ENCODE measurements around the gene PTPRH. TPM values are rescaled to one million over a fixed set of nuclear protein-coding genes. Genes with fewer than 3 reads are reported as not detected.
A peak's percentile ranks its signal among the peaks of the same experiment; 100 is the strongest.

Gene PTPRH
- total RNA-seq, 2 experiments from 2014 or later = not detected

DNA sequence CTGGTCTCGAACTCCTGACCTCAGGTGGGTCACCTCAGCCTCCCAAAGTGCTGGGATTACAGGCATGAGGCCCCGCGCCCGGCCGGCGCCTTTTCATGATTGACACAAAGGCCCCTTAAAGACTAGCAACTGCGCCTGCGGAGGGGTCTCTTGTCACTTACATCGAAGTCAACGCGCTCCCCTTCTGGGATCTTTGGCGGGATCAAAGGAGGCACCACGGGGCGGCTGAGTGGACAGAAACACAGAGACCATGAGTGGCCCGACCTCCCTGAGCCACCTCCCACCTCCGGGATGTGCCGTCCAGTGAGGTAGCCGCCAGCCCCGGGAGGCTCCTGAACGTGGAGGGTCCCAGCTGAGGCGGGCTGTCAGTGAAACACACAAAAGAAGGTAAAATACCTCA is 67.6 kb downstream of the PTPRH start:
- H3K27ac Mint-ChIP-seq = no peak overlapping the region
- CTCF ChIA-PET = interaction anchor here (0.6 to 4.3 kb wide), 22 partner anchors 10 to 563 kb away, joined by 3 to 70 read pairs (median 4); partner anchors contain the start of genes UBE2S and ZNF628
- POLR2A ChIA-PET = no interaction called here
- no peak for DNase-seq
- peaks cover 3% of the 10 kb centered on the region for H3K4me1 Mint-ChIP-seq (ENCODE audit: low read depth)
- intact Hi-C loops (cut with micrococcal nuclease) = loop anchor here (5.0 kb wide), 1 partner anchor 361 kb away; no protein-coding TSS in a partner anchor
- no peaks in the 10 kb centered on the region for H3K9me3 Mint-ChIP-seq
- H3K27me3 Mint-ChIP-seq = peaks cover 45% of the 10 kb centered on the region
- no peaks in the 10 kb centered on the region for H3K36me3 Mint-ChIP-seq
- no peak overlapping the region for H3K4me3 Mint-ChIP-seq

GRCh38 chr19:55137915-55138314 is 71.4 kb downstream of the PTPRH start:
- peaks cover 32% of the 10 kb centered on the region for H3K27me3 Mint-ChIP-seq
- intact Hi-C loops (cut with micrococcal nuclease) = no loop called here
- peaks cover 3% of the 10 kb centered on the region for H3K4me1 Mint-ChIP-seq (ENCODE audit: low read depth)
- H3K4me3 Mint-ChIP-seq = no peak overlapping the region
- DNase-seq = no peak
- no peaks in the 10 kb centered on the region for H3K36me3 Mint-ChIP-seq
- POLR2A ChIA-PET = no interaction called here
- CTCF ChIA-PET = interaction anchor here (0.7 kb wide), 1 partner anchor 12 kb away, joined by 3 read pairs; no protein-coding TSS in a partner anchor
- no peaks in the 10 kb centered on the region for H3K9me3 Mint-ChIP-seq
- H3K27ac Mint-ChIP-seq = no peak overlapping the region

DNA sequence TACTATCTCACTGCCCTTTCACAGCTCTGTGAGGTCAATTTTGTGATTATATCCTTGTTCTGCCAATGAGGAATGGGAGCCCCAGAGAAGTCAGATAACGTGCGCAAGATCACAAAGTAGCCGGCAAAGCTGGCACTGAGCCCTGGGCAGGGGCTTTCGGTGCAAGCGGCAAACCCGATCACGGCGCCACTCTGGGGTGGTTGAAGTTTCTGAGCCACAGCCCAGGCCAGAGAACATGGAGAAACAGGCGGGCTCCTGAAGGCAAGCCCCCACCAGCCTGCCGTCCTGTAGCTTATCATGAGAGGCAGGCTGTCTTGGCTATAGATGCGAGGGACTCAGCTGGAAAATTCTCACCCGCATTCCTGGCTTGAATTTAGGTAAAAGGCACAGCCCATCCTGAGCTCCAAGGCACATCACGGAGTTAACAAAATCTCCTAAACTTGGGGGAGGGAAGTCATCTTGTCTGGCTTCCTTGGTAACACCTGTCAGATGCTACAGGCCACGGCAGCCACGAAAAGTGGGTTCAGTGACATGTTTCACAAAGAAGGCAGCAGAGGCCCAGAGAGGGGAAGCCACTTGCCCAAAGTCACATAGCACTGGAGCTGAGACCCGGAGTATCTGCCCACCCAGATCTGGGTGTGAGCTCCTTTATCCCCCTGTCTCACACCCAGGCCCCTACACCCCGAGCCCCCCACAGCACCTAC is 72.8 kb downstream of the PTPRH start:
- intact Hi-C loops (cut with micrococcal nuclease) = no loop called here
- ChIA-PET CTCF (interaction anchor here (1.0 kb wide), 1 partner anchor 48 kb away, joined by 4 read pairs; no protein-coding TSS in a partner anchor), POLR2A (no interaction called here)
- Mint-ChIP-seq H3K4me1 (ENCODE audit: low read depth) (peaks cover 3% of the 10 kb centered on the region), H3K9me3 (no peaks in the 10 kb centered on the region), H3K27ac (no peak overlapping the region), H3K36me3 (no peaks in the 10 kb centered on the region), H3K27me3 (peaks cover 34% of the 10 kb centered on the region), H3K4me3 (no peak overlapping the region)
- DNase-seq = no peak

GRCh38 chr19:55134736-55135135 is 74.6 kb downstream of the PTPRH start:
- no peaks in the 10 kb centered on the region for H3K4me1 Mint-ChIP-seq (ENCODE audit: low read depth)
- CTCF ChIA-PET = interaction anchor here (1.2 kb wide), 1 partner anchor 17 kb away, joined by 3 read pairs; the partner anchor contains the start of gene PPP1R12C
- DNase-seq = no peak
- no peak overlapping the region for H3K27ac Mint-ChIP-seq
- no peaks in the 10 kb centered on the region for H3K9me3 Mint-ChIP-seq
- H3K4me3 Mint-ChIP-seq = no peak overlapping the region
- no peaks in the 10 kb centered on the region for H3K36me3 Mint-ChIP-seq
- POLR2A ChIA-PET = no interaction called here
- peaks cover 36% of the 10 kb centered on the region for H3K27me3 Mint-ChIP-seq
- intact Hi-C loops (cut with micrococcal nuclease) = no loop called here

DNA sequence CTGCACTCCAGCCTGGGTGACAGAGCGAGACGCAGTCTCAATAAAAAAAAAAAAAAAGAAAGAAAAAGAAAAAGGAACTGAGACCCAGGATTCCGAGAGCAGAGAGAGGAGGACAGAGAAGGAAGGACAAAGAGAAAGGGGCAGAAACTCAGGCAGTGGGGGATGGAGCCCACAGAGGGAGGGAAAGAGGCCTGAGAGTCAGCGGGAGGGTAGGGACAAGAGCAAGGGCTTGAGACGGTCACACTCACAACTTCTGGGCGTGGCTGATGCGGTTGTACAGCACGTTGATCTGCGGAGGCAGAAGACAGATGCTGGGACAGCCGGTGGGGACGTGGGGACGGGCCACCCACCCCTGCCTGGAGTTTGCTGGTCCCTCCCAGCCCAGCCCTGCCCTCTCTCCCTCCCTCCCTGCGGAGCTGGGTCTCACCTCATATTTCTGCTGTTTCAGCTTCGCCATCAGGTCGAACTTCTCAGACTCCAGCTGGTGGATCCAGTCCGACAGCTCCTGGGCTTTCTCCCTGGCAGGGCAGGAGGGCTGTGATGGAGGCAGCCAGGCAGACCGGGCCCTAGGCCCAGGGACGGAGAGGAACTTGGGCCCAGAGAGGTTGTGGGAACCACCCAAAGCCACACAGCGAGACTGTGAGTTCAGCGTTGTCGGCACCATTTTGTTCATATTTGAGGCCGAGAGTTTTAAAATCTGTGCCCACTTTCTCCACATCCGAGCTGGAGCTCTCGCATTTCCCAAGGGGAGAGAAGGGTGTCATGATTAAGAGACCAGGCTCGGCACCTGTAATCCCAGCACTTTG is 75.5 kb downstream of the PTPRH start:
- H3K9me3 Mint-ChIP-seq = no peaks in the 10 kb centered on the region
- POLR2A ChIA-PET = no interaction called here

GRCh38 chr19:55132453-55133129 is 76.7 kb downstream of the PTPRH start:
- Mint-ChIP-seq H3K9me3 (no peaks in the 10 kb centered on the region), H3K27me3 (peaks cover 34% of the 10 kb centered on the region), H3K36me3 (no peaks in the 10 kb centered on the region), H3K27ac (no peak overlapping the region), H3K4me3 (no peak overlapping the region), H3K4me1 (ENCODE audit: low read depth) (no peaks in the 10 kb centered on the region)
- peak; percentile 20 for DNase-seq
- intact Hi-C loops (cut with micrococcal nuclease) = no loop called here
- POLR2A ChIA-PET = no interaction called here
- CTCF ChIA-PET = interaction anchor here (1.3 to 1.6 kb wide), 2 partner anchors 44 to 371 kb away, joined by 3 to 6 read pairs; no protein-coding TSS in a partner anchor

More for the DNA sequence above, 75.5 kb downstream of the PTPRH start:
- no peaks in the 10 kb centered on the region for H3K4me1 Mint-ChIP-seq (ENCODE audit: low read depth)
- no peaks in the 10 kb centered on the region for H3K36me3 Mint-ChIP-seq
- intact Hi-C loops (cut with micrococcal nuclease) = no loop called here
- no peak overlapping the region for H3K4me3 Mint-ChIP-seq
- H3K27me3 Mint-ChIP-seq = peaks cover 35% of the 10 kb centered on the region
- no peak for DNase-seq
- H3K27ac Mint-ChIP-seq = no peak overlapping the region
- CTCF ChIA-PET = interaction anchor here (1.2 to 1.6 kb wide), 2 partner anchors 16 to 46 kb away, joined by 3 to 6 read pairs; partner anchors contain the start of gene PPP1R12C

- ChIA-PET POLR2A (no interaction called here), CTCF (no interaction called here)
- Mint-ChIP-seq H3K9me3 (no peaks in the 10 kb centered on the region), H3K27me3 (peaks cover 37% of the 10 kb centered on the region), H3K27ac (no peak overlapping the region), H3K4me1 (ENCODE audit: low read depth) (no peaks in the 10 kb centered on the region), H3K4me3 (no peak overlapping the region), H3K36me3 (no peaks in the 10 kb centered on the region)
- DNase-seq = no peak
- intact Hi-C loops (cut with micrococcal nuclease) = no loop called here
These were observed 77.9 kb downstream of the PTPRH start for GRCh38 chr19:55131421-55131820.

Small RNA genes within 50 kb of the gene (microRNA-seq; reads per million reads assigned to microRNA genes)
- gene MIR6802 (ENCODE audit: borderline microRNAs expressed, borderline number of aligned reads, borderline replicate concordance) (2.4 reads per million), gene MIR6803 (ENCODE audit: borderline microRNAs expressed, borderline number of aligned reads, borderline replicate concordance) (6.7 reads per million, percentile 25 among the genes with 10 or more reads in this experiment), gene MIR6804 (ENCODE audit: borderline microRNAs expressed, borderline number of aligned reads, borderline replicate concordance) (1.6 reads per million)

Other genes starting within 250 kb of the PTPRH start
- 10 to 100 TPM in 1 of 2 experiments, 1 to 10 TPM in 1; 8.1 to 10.3 TPM for gene NLRP2, start 243.1 kb downstream of the PTPRH start, total RNA-seq
- not detected for gene GP6, start 171.2 kb downstream of the PTPRH start, total RNA-seq
- gene RDH13, start 146.4 kb downstream of the PTPRH start, total RNA-seq = 10 to 100 TPM; 11.0 to 12.8 TPM
- gene EPS8L1, start 133.6 kb downstream of the PTPRH start, total RNA-seq = 1 to 10 TPM; 2.2 to 2.7 TPM
- 10 to 100 TPM; 62.7 to 73.2 TPM for gene PPP1R12C, start 91.9 kb downstream of the PTPRH start, total RNA-seq
- not detected for gene TNNT1, start 60.3 kb downstream of the PTPRH start, total RNA-seq
- gene TNNI3, start 51.8 kb downstream of the PTPRH start, total RNA-seq = not detected
- gene DNAAF3, start 42.9 kb downstream of the PTPRH start, total RNA-seq = not detected
- under 1 TPM in 1 of 2 experiments, not detected in 1; 0.22 TPM for gene SYT5, start 29.2 kb downstream of the PTPRH start, total RNA-seq
- gene TMEM86B, start 19.3 kb upstream of the PTPRH start, total RNA-seq = 1 to 10 TPM; 4.8 to 6.5 TPM
- 100 to 1,000 TPM; 180 to 200 TPM for gene PPP6R1, start 49.5 kb upstream of the PTPRH start, total RNA-seq
- 10 to 100 TPM; 45.0 to 45.4 TPM for gene HSPBP1, start 70.6 kb upstream of the PTPRH start, total RNA-seq
- gene BRSK1, start 74.5 kb upstream of the PTPRH start, total RNA-seq = 1 to 10 TPM; 3.3 to 5.6 TPM
- not detected for gene TMEM150B, start 115.8 kb upstream of the PTPRH start, total RNA-seq
- 10 to 100 TPM; 34.2 to 35.2 TPM for gene KMT5C, start 130.4 kb upstream of the PTPRH start, total RNA-seq
- under 1 TPM; 0.15 to 0.81 TPM for gene COX6B2, start 145.2 kb upstream of the PTPRH start, total RNA-seq
- not detected for gene GARIN5B, start 153.8 kb upstream of the PTPRH start, total RNA-seq
- gene IL11, start 161.0 kb upstream of the PTPRH start, total RNA-seq = under 1 TPM; 0.17 to 0.39 TPM
- not detected for gene TMEM190, start 167.3 kb upstream of the PTPRH start, total RNA-seq
- gene TMEM238, start 174.8 kb upstream of the PTPRH start, total RNA-seq = 1 to 10 TPM; 6.3 to 7.0 TPM
- 1,000 to 10,000 TPM; 2,630 to 2,642 TPM for gene RPL28, start 176.4 kb upstream of the PTPRH start, total RNA-seq
- gene UBE2S, start 198.3 kb upstream of the PTPRH start, total RNA-seq = 100 to 1,000 TPM; 267 to 275 TPM
- not detected for gene SHISA7, start 233.8 kb upstream of the PTPRH start, total RNA-seq

All from activated CD4-positive, alpha-beta memory T cell treated with anti-CD3 and anti-CD28 coated beads for 36 hours (primary cell).